Mucosa of rectum (tissue), 2 donors: ENCODE data around the gene COMMD7.
"Not testable (repeated sequence)": the region's sequence is repeated elsewhere in the genome, so short reads cannot be mapped to it uniquely, and the experiment has no call there.

Source experiments
- H3K27ac ChIP-seq, 2 donors: one replicate each; pipeline ENCODE4 v1.7.0; 2013; ENCODE audit warnings: inconsistent platforms in 2 of 2, low read depth in 2 of 2, low read length in 2 of 2
- H3K27me3 ChIP-seq, 2 donors: one replicate each; pipeline ENCODE4 v1.7.0; 2013; ENCODE audit warnings: low read length in 2 of 2; ENCODE audit not compliant: control insufficient read depth in 2 of 2, insufficient read depth in 2 of 2
- H3K36me3 ChIP-seq, 2 donors: one replicate each; pipeline ENCODE4 v1.7.0; 2013; ENCODE audit warnings: low read length in 2 of 2; ENCODE audit not compliant: control insufficient read depth in 2 of 2, insufficient read depth in 2 of 2
- H3K4me1 ChIP-seq, 2 donors: one replicate each; pipeline ENCODE4 v1.7.0; 2013; ENCODE audit warnings: low read length in 2 of 2, mild to moderate bottlenecking in 1 of 2; ENCODE audit not compliant: control insufficient read depth in 2 of 2, insufficient read depth in 2 of 2
- H3K4me3 ChIP-seq, 2 donors: one replicate each; pipeline ENCODE4 v1.7.0; 2013; ENCODE audit warnings: low read length in 2 of 2
- H3K9ac ChIP-seq, 2 donors: one replicate each; pipeline ENCODE4 v1.7.0; 2013; ENCODE audit warnings: low read length in 2 of 2, low read depth in 1 of 2, mild to moderate bottlenecking in 1 of 2
- H3K9me3 ChIP-seq, 2 donors: one replicate each; pipeline ENCODE4 v1.7.0; 2013; ENCODE audit warnings: low read length in 2 of 2; ENCODE audit not compliant: control insufficient read depth in 2 of 2
- donor health status: healthy.
- donor health status: Normal muscosa, but diverticular disease.

Gene COMMD7

DNA sequence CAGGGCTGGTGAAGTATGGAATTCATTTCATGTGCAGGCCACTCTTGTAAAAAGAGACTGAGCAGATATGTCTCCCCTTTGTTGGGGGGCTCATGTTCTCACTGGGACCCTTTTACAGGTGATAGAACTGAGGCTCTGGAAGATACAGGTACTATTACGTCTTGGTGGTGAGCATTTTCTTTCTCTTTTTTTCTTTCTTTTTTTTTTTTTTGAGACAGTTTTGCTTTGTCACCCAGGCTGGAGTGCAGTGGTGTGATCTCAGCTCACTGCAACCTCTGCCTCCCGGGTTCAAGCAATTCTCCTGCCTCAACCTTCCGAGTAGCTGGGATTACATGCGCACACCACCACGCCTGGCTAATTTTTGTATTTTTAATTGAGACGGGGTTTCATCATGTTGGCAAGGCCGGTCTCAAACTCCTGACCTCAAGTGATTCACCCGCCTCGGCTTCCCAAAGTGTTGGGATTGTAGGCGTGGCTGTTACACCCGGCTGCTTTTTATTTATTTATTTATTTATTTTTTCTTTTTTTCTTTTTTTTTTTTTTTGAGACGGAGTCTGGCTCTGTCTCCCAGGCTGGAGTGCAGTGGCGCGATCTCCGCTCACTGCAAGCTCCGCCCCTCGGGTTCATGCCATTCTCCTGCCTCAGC is 22.1 kb upstream of the COMMD7 start:
- not testable (repeated sequence) for H3K36me3 ChIP-seq, H3K9ac ChIP-seq, H3K4me3 ChIP-seq, H3K27ac ChIP-seq, H3K9me3 ChIP-seq, H3K27me3 ChIP-seq
- peaks cover 9 to 12% of the 10 kb centered on the region in 2 donors for H3K4me1 ChIP-seq

DNA sequence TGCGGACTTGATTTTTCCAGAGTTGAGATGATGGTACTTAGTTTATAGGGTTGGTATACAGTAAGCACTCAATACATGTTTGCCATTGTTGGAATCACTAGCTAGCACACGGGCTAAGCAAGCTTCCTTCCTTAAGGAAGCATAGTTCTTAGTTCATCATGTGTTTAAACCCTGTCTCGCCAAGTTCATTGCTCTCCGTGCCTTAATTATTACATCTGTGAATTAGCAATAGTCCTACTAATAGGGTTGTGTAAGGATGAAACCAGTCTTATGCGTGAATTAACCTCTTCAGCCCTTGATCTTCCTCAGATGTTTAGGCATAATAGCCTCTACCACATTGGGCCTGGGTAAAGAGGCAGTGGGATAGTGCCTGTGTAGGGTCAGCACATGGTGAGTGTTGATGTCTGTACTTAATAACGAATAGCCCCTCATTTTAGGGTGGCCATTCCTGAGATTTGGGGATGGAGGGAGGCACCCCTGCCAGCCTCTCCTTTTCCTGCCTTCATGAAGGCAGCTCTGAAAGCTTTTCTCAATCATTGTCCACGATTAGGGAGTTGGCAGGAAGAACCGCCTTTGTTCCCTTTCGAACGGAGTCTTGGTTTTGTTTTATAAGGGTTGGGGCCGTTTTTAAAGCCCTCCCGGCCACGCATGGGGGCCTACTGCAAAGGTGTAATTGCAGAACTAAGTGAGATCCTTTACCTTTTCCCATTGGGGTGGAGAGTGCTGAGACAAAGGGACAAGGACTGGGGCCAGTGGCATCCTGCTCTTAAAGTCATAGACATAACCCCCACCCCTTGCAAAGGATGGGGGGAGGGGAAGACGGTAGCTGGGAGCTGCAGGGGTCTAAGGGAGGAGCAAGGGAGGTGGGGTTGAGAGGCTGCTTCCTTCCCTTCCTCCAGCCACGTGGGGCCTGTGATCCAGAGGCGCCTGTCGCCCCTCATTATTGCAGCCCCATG is 21.0 kb upstream of the COMMD7 start:
- Histone ChIP-seq H3K4me3 (no peak overlapping the region), H3K36me3 (no peaks in the 10 kb centered on the region), H3K27me3 (no peaks in the 10 kb centered on the region), H3K27ac (no peak overlapping the region), H3K9me3 (no peaks in the 10 kb centered on the region), H3K9ac (no peak overlapping the region), H3K4me1 (peaks cover 9 to 12% of the 10 kb centered on the region in 2 donors)

DNA sequence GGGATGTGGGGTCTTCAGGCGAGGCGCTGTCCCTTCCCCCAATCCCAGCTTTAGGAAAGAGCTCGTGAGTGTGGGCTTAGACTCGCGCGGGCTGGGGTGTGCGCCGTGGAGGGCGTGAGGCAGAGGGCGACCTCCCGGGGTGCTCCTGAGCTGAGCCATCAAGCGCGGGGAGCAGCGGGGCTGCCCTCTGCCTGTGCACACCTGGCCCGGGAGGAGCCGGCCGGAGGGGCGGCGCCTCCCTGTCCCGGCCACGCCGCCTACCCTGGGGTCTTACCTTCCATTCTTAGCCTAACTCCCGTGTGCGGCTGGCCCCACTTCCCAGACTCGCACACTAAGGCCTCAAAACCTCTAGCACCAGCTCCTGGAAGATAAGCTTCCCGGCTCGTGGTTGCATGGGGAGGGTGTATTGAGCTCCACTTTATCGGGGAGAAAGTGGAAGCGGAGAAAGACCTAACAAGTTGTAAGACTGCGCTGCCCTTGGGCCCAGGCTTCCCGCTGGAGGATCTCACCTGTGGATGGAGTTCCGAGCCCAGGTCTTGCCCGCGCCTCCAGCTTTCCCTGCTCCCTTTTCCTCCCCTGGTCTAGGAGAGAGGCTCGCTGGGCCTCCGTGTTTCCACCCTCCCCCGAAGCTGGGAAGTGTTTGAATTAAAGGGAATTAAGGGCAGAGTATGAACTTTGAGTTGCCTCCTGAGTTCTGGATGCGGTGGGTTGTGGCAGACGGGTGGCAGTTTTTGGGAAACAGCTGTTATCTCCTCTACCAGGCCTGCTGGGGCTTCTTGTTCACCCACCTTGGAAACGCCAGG is 20.1 kb upstream of the COMMD7 start:
- no peaks in the 10 kb centered on the region for H3K27me3 ChIP-seq
- no peaks in the 10 kb centered on the region for H3K9me3 ChIP-seq
- H3K9ac ChIP-seq, result peak overlapping the region; percentile 66 to 74
- H3K27ac ChIP-seq, result no peak overlapping the region
- H3K4me1 ChIP-seq, result peaks cover 9 to 12% of the 10 kb centered on the region in 2 donors
- H3K4me3 ChIP-seq, result peak overlapping the region; percentile 58 to 81
- no peaks in the 10 kb centered on the region for H3K36me3 ChIP-seq

DNA sequence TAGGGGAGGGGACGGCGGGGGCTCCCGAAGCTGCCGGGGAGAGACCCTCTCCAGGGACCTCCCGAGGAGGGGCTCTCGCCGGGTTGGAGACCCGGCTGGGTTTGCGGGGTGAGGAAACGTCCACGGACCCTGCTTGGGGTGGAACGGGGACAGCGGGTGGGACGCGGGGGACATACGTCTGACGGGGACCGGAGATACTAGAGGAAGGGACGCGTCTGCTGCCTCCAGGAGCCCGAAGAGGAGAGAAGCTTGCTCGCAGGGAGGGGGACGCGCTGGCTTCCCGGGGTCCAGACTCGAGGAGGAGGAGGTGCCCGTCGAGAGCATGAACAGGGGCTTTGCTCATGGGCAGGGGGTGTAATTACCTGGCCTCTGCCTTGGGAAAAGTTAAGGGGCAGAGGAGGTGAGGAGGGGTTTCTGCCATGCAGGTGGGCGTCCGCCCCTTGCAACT is 19.5 kb upstream of the COMMD7 start:
- Histone ChIP-seq H3K27ac (no peak overlapping the region), H3K27me3 (no peaks in the 10 kb centered on the region), H3K4me3 (peak overlapping the region; percentile 58 to 81)

DNA sequence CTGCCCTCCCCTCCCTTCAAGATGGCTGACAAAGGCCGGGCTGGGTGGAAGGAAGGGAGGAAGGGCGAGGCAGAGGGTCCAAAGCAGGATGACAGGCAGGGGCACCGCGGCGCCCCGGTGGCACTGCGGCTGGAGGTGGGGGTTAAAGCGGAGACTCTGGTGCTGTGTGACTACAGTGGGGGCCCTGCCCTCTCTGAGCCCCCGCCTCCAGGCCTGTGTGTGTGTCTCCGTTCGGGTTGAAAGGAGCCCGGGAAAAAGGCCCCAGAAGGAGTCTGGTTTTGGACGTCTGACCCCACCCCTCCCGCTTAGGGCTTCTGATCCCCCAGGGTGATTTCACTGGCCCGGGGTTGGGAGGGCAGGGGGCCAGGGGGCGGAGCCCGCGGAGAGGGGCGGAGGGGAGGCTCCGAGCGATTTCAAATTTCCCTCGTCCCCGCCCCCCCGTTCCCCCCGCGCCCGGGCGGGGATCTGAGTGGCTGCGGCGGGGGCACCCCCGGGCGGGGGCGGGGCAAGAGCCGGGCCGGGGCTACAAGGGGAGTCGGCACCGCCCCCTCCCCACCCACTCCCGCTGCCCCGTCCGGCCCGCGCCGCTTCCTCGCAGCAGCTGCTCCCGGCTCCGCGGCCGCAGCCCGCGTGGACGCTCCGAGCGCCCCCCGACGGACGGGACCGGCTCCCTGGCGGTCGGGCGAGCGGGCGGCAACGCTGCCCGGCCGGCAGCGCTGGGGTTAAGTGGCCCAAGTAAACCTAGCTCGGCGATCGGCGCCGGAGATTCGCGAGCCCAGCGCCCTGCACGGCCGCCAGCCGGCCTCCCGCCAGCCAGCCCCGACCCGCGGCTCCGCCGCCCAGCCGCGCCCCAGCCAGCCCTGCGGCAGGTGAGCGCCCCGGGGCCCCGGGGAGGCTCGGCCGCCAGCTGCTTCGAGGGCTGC is 18.8 kb upstream of the COMMD7 start, which contains the start of gene DNMT3B:
Gene DNMT3B (plus strand): TSS at position 555 of the 923 bp plus-strand sequence. CDS start 17,939 bp downstream, outside the sequence.
- peak within 1 kb of the TSS; percentile 66 to 74 for H3K9ac ChIP-seq
- no peak within 1 kb of the TSS for H3K27ac ChIP-seq
- H3K4me1 ChIP-seq, result peaks cover 9 to 12% of the 10 kb centered on the region in 2 donors
- no peaks in the 10 kb centered on the region for H3K9me3 ChIP-seq
- H3K27me3 ChIP-seq, result no peaks in the 10 kb centered on the region
- no peaks in the 10 kb centered on the region for H3K36me3 ChIP-seq
- H3K4me3 ChIP-seq, result peak within 1 kb of the TSS; percentile 58 to 81

More for the DNA sequence above, 19.5 kb upstream of the COMMD7 start:
- peak overlapping the region; percentile 66 to 74 for H3K9ac ChIP-seq
- H3K4me1 ChIP-seq, result peaks cover 9 to 12% of the 10 kb centered on the region in 2 donors
- no peaks in the 10 kb centered on the region for H3K9me3 ChIP-seq
- no peaks in the 10 kb centered on the region for H3K36me3 ChIP-seq

DNA sequence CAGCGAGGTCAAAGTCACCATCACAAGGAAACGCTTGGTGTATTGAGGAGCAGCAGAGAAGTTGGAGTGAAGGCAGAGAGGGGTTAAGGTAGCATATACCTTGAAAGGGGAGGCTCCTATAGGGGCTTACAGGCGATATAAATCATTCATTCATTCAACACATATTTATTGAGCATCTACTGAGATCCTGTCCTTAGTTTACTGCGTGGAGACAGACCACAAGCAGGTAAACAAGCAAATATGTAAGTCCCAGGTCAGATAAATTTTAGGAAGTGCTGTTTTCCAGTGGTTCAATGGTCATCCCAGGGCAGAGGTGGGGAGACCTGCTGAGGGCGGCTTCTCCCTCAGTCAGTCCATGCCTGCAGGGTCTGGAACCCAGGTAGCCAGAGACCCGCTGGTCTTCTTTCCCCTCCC is 18.2 kb upstream of the COMMD7 start:
- Histone ChIP-seq H3K4me1 (peaks cover 9 to 12% of the 10 kb centered on the region in 2 donors), H3K36me3 (no peaks in the 10 kb centered on the region), H3K9ac (peak overlapping the region in 1 of 2 donors; percentile 9), H3K27ac (no peak overlapping the region), H3K9me3 (no peaks in the 10 kb centered on the region), H3K4me3 (peak overlapping the region; percentile 49 to 67), H3K27me3 (no peaks in the 10 kb centered on the region)

DNA sequence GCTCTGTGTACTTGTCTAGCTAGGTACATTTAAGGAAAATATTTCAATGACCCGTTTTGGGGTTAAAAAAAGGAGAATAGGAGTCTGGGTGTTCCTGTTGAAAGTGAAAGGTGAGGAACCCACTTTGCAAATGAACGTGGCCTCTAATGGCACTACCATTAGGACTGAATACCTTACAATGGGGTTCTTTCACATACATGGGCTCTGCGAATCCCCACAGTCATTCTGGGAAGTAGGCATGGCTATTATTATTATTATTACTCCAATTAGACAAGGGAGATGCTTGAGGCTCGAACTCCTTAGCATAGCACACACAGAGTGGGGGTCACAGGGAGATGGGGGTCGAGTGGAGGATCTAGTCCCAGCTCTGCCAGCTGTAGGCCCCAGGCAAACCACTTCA is 12.9 kb upstream of the COMMD7 start:
- Histone ChIP-seq H3K9me3 (no peaks in the 10 kb centered on the region), H3K27me3 (no peaks in the 10 kb centered on the region), H3K36me3 (no peaks in the 10 kb centered on the region), H3K27ac (no peak overlapping the region), H3K4me1 (no peaks in the 10 kb centered on the region), H3K9ac (no peak overlapping the region), H3K4me3 (no peak overlapping the region)

DNA sequence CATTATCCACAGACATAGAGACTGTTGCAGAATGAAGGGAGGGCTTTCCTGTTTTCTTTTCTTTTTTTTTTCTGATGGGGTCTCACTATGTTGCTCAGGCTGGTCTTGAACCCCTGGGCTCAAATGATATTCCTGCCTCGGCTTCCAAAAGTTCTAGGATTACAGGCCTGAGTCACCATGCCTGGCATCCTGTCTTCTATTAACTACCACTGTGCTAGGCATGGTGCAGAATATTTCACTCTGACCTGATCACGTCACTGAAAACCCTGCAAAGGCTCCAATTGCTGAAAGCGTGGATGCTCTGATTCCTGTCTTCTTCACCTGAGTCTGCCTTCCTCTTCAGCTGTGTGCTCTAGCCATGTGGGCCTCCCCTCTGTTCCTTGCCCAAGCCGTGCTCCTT is 10.5 kb upstream of the COMMD7 start:
- Histone ChIP-seq H3K9ac (no peak overlapping the region), H3K4me1 (no peaks in the 10 kb centered on the region), H3K9me3 (no peaks in the 10 kb centered on the region), H3K4me3 (no peak overlapping the region), H3K27me3 (no peaks in the 10 kb centered on the region), H3K36me3 (no peaks in the 10 kb centered on the region), H3K27ac (no peak overlapping the region)
